ENCODE data around the gene METTL27.
"Not testable (repeated sequence)": the region's sequence is repeated elsewhere in the genome, so short reads cannot be mapped to it uniquely, and the experiment has no call there.

METTL27 gene, protein sequence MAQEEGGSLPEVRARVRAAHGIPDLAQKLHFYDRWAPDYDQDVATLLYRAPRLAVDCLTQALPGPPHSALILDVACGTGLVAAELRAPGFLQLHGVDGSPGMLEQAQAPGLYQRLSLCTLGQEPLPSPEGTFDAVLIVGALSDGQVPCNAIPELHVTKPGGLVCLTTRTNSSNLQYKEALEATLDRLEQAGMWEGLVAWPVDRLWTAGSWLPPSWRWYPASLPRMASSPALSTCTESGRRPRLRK

DNA sequence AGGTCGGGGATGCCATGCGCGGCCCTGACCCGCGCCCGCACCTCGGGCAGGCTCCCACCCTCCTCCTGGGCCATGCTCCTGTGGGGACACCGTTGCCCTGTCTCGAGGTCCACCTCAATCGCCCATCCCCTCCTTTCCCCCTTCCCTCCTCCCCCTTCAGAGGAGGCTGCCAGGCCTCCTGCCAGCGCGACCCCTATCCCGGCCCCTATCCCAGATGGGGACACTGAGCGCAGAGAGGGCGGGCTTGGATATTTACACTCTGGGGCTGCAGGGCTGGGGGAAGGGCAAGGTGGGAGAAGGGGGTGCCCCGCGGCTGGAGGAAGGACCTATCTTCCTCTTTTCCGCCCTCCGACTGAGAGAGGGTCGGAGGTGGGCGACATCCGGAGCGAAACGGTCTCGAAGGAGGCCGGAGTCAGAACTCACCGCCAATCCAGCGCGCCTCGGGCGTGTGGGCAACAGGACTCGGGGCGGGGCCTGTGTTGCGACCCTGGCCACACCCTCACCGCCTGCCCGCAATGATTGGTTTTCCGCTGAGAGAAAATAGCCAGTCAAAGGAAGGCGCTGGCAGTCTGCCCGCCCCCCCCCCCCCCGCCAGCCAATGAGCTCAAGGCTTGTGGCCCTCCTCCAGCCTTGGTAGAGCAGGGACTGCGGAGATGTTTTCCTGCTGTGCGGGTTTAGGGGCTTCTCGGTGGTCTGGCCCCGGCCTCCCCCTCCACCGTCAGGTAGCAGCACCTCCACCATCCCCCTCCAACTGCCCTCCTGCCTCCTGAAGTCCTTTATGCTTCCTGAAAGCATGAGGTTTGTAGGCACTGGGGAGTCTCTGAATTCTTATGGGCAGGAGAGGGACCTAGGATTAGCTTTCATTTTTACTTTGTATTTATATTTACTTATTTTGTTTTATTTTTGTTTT, at the start of gene METTL27:
Gene METTL27 (minus strand): TSS at position 450 of the 910 bp plus-strand sequence. CDS start 376 bp downstream, at position 74.
- peak; percentile 99 for DNase-seq

DNA sequence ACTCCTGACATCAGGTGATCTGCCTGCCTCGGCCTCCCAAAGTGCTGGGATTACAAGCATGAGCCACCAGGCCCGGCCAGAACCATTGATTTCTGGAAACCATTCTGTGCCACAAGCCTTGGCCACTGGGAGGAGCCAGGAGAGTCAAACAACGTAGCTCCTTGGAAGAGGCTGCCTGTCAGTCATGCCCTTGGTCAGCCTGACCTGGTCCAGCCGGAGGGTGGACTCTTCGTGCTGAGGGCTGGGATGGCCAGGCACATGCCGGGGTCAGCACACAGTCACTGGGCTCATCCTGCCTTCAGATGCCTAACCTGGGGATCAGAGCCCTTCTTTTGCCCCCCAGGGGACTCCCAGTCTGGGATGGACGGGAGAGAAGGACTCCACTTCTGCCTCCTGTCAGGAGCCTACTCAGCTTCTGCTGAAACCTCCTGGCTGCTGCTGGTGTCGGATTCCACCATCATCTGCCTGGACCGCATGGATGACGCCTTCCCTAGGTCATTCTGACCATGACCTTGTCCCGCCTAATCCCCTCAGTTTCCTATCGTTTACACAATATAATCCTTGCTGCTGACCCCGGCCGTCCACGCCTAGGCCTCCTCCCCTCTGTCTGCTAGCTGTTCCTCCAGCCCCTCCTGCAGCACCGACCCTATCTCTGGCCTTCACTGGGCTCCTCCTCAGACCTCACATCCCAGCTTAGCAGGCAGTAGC, 49.0 kb upstream of the METTL27 start:
- peak; percentile 67 for DNase-seq

DNA sequence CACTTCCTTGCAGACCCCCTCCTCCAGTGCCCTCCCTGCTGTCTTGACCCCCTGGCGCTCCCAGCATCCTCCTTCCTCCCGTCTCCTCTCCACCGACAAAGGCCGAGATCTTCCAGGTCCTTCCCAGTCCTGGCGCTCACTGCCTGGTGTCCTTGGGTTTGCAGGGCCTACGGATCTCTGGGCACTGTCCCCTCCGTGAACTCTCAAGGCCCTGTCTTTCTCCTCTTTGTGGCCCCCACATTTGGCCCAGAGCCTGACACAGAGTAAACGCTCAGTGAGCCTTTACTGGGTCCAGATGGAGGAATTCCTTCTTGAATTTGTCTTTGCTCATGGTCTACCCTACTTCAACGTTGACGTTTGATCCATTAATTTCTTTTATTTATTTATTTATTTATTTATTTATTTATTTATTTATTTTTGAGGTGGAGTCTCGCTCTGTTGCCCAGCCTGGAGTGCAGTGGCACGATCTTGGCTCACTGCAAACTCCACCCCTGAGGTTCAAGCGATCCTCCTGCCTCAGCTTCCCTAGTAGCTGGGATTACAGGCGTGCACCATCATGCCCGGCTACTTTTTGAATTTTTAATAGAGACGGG, 48.3 kb upstream of the METTL27 start:
- DNase-seq, result no peak

DNA sequence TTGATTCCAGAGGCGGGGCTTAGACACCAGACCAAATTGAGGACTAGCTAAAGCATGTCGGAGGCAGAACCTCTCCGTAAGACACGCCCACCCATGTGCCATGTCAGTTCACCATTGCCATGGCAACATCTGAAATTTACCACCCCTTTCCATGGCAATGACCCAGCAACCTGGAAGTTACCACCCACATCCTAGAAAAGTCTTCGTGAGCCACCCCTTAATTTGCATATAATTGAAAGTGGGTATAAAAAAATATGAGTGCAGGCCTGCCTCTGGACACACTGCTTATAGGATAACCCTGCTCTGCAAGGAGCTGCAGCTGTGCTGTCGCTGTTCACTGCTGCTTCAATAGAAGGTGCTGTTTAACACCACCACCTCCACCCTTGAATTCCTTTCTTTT, 46.6 kb upstream of the METTL27 start:
- DNase-seq, result peak; percentile 54

DNA sequence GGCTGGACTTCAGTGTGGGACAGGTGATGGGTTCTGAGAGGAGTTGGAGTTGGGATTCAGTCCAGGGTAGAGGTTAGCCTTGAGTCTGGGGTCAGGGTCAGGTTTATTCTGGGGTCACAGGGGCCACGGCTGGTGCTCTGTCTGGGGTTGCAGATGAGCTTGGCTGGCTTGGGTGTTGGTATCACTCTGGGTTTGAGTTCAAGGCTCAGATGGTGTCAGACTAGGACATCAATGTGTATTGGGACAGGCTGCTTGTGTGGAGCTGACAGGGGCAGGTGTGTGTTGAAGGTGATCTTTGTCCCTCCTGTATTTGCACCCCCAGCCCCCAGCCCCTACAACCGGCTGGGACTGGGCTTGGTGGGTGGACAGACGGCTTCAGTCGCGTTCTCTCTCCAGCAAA, 45.4 kb upstream of the METTL27 start:
- no peak for DNase-seq

DNA sequence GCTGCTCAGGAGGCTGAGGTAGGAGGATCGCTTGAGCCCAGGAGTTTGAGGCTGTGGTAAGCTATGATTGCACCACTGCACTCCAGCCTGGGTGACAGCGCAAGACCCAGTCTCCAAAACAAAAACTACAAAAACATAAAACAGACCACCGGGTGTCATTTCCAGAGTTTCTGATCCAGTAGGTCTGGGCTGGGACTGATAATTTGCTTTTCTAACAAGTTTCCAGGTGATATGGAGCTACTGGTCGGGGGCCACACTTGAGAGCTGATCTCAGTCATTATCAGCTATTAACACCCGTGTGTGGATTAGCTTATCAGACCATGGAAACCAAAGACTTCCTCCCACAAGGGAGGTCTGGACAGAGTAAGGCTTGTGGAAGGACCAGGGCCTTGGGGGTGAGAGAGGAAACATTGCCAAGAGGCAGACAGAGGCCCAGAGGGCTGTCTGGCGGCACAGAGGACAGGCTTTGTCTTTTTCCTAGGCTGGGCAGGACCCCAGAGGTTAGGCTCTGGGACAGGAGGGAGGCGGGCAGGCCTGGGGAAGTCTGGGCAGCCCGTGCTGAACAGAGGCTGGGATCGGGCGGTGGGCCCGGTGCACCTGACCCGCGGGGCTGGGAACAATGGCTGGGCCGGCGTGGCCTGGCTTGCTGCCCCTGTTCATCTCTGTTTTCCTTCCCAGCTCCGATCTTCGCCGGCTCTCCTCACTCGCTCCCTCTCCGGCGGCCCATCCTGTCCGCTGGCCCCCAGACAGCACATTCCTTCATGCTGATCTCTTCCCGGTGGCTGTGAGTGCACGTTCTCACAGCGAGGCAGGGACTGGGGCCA, 43.9 kb upstream of the METTL27 start:
- DNase-seq, result peak; percentile 90

DNA sequence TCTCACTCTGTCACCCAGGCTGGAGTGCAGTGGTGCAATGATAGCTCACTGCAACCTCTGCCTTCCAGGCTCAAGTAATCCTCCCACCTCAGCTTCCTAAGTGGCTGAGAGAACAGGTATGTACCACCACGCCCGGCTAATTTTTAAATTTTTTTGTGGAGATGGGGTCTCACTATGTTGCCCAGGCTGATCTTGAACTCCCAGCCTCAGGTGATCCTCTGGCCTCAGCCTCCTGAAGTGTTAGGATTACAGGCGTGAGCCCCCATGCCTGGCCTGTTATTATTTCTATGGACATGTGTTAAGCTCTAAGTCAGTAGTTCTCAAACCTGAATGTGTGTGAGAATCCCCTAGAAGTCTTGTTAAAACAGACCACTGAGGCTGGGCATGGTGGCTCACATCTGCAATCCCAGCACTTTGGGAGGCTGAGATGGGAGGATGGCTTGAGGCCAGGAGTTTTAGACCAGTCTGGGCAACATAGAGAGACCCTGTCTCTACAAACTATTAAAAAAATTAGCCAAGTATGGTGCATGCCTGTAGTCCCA, 43.2 kb upstream of the METTL27 start:
- no peak for DNase-seq

DNA sequence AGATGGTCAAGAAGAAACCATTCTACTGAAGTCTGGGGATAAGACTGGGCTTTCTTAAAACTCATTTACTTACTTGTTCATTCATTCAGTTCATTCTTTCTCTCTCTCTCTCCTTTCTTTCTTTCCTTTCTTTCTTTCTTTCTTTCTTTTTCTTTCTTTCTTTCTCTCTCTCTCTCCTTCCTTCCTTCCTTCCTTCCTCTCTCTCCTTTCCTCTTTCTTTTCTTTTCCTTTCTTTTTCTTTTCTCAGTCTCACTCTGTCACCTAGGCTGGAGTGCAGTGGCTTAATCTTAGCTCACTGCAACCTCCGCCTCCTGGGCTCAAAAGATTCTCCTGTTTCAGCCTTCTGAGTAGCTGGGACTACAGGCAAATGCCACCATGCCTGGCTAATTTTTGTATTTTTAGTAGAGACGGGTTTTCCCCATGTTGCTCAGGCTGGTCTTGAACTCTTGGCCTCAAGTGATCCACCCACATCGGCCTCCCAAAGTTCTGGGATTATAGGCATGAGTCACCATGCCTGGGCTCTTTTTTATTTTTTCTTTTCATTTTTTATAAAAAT, 42.6 kb upstream of the METTL27 start:
- DNase-seq, result not testable (repeated sequence)

DNA sequence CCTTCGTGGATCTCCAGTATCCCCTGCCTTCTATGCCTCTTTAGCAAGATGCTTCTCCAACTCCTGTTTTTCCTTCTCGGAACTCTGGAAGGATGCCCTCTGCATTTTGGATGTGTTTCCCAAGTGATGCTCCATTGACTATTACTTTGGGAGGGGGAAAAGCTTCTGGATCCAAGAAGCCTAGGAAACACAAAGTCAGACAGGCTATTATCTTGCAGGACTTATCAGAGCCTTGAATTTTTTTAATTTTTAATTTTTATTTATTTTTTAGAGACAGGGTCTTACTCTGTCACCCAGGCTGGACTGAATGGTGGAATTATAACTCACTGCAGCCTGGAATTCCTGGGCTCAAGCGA, 39.7 kb upstream of the METTL27 start:
- no peak for DNase-seq

DNA sequence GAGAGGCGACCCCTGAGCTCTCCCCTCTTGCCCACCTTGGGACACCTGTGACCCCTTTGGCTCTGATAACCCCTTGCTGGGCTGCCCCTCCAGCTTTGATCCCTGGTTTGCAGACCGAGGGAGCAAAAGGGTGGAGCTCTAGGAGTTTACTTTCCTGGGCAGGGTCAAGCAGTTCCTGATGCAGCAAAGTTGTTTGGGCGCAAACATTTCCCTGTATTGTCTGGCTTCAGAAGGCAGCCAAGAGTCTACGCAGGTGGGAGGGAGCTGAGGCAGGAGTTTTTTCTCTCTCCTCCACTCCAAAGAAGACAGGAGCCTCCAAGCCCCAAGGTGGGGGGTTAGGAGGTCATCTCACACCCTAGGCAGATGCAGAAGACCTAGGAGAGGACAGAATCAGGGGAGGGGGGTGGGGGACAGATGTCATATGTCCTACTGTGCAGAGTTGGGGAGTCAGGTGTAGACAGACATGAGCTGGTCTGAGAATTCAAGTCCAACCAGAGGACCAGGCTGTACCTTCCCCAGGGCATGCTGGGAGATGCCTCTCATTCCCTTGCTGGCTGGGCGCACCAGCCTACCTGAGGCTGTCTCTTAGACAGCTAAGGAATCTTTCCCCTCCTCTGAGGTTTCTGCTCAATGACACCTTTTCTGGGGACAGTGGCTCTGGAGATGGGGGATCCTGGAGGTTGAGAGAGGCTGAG, 39.2 kb upstream of the METTL27 start:
- peak; percentile 50 for DNase-seq

DNA sequence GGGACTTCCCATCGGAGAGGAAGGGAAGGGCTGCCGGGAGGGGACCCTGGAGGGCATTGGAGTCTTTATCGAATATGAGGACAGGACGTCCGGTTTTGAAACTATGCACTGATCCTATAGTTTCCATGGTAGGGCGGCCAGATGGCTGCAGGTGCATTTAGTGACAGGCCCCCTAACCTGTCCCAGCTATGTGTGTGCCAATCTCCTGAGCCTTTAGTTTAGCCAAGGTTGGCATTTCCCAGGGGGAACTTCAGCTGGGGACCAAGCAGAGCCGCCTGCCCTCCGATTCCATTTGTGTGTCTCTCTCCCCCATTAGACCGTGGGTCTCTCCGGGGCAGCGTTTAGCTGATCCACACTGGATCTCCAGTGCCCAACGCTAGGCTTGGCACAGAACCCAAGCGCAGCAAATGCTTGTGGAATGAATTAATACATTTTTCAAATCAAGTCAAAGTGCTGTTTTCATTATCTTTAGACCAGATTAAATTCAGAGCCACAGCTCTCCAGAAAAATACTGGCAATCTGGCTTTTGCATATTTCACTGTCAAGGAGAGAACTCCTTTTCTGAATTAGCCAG, 38.5 kb upstream of the METTL27 start:
- DNase-seq, result no peak

DNA sequence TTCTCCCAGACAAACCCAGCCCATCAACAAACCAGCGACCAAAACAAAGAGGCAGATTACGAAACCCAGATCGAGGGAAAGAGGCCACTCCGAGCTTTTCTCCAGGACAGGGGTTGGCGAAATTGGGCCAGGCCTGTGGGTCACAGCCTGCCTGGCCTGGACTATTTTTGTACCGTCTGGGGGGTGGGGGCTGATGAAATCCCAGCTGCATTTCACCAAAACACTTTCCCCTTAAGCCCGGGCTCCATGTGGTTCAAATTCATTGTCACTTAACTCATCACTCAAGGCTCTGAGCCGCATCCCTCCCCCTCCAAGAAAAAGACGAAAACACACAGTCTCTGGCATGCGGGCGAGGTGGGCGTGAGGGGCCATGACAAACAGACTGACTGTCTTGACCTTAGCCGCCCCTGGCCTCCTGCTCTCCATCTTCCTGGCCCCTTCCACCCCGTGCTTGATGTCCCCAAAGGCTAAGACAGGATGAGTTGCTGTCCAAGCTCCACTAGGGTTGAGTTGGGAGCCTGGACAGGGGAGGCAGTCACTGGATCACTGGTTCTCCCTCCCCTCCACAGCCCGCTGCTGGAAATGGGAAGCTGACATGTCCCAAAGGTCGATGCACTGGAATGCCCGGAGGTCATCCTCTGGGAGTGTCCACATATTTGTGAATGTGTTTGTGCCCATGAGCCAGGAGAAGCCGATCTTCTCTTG, 37.8 kb upstream of the METTL27 start:
- DNase-seq, result peak; percentile 60

DNA sequence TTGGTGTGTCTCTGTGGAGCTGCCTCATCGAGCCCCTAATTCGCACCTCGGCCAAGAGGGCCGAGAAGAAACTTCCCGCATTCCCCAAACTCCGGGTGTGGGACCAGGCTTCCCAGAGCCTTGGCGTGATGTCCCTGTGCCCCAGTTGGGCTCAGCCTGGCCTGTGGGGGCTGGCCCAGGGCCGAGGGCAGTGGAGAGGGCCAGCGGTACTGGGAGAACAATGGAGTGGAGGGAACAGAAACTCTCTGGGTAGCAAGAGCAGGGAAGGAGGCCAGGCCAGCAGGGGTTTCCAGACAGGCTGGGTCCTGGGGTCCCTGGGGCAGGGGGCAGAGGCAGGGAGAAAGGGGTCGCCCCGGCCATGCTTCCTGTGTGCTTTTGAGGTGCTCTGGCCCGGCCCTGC, 34.7 kb upstream of the METTL27 start:
- DNase-seq, result no peak

DNA sequence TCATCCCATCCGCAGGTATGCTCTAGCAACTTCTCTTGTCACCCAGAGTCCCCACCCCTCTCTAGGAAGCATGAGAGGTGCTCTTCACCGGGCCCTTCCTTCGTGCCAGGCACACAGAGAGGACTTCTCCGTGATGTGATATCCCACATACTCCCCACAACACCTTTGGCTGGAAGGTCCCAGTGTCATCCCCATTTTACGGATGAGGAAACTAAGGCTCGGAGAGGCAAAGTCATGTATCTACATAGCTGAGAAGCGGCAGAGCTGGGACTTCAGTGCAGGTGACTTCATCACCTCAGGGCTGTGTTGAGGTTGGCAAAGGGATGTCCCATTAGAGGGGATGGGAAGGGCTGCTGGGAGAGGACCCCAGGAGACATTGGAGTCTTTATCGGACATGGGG, 34.0 kb upstream of the METTL27 start:
- DNase-seq, result no peak

DNA sequence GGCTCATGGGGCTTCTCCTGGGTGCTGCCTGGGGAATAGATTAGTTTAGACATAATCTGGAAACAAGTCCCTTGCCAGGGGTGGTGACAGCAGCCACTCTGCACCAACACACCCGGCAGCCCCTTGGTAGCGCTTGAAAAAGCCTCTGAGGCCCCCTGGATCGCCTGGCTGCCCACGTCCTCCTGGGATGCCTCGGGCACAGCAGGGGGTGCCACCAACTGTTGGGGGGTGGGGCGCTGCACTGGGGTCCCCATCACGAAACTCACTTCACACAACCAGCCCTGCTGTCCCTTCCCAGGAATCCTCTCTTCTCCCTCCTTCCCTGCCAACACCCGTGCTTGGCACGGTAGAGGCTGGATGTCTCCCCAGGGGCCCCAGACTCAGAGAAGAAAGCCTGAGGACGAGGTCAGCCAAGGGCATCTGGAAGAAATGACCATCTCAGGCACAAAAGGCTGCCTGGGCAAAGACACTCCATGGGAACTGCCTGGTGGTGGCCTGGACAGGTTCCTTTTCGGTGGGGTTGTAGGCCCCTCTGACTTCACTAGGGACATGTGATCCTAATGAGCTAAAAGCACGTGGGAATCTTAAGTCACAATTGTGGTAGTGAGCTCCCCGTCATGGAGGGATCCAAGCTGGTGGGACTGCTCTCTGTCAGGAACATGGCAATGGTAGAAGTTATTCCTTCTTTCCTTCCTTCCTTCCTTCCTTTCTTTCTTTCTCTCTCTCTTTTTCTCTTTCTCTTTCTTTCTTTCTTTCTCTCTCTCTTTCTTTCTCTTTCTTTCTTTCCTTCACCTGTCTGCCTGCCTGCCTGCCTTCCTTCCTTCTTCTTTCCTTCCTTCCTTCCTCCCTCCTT, 30.0 kb upstream of the METTL27 start:
- DNase-seq, result no peak

DNA sequence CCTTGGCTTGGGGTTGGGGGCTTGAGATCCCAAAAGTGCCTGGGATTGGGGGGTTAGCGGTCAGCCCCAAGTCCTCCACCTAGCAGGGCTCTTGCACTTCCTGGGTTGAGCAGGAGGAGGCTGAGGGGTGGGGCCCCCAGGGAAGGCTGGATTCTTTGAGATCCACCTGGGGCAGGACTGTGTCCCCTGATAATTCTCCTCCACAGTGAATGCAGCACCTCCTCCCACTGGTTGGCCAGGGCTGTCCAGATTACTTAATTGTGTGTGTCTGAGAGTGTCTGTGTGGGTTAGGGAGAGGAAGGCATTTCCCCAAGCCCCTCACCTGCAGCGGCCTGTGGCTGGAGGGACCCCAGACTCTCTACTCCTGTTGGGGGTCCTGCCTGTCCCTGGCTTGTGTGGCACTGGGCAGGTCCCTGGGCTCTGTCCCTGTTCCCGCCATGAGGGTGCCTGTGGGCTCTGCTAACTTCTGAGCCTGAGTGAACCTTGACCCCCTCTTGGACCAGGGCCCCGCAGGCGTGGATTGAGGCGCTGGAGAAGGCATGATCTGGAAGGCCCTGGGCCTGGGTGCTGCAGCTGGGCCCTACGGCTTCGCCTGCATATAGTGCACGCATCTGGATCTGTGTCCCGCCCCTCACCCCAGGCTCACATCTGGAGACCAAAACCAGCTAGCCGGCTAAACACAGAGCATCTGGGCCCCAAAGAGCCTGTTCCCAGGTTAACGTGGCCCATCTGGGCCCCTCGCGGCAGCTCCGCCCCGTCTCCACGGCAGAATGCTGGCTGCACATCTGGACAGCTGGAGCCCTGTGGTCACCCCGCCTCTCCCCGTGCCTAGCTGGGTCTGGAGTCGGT, 29.1 kb upstream of the METTL27 start:
- peak; percentile 46 for DNase-seq

DNA sequence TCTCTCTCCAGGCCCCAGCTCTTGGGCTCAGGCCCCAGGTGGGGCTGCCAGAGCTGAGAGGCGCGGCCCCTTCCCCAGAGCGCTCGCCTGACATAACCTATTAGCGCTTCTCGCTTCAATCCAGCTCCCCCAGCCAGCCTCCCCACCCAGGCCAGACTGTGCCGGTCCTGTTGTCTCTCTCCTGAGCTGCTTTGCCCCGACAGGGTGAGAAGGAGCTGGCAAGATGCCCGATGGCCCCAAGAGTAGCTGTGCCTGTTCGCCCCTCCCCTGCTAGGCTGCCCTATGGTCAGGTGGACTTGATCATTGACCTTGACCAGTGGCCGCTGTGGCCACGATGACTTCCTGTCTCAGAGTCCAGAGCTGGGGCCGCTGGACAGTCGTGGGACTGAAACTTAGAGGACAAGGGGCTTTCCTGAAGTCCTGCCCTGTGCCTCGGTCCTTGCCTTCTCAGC, 27.8 kb upstream of the METTL27 start:
- peak; percentile 56 for DNase-seq

Measured in islet precursor cell (in vitro differentiated cells).